ENCODE data around the gene CORO2B.

DNA sequence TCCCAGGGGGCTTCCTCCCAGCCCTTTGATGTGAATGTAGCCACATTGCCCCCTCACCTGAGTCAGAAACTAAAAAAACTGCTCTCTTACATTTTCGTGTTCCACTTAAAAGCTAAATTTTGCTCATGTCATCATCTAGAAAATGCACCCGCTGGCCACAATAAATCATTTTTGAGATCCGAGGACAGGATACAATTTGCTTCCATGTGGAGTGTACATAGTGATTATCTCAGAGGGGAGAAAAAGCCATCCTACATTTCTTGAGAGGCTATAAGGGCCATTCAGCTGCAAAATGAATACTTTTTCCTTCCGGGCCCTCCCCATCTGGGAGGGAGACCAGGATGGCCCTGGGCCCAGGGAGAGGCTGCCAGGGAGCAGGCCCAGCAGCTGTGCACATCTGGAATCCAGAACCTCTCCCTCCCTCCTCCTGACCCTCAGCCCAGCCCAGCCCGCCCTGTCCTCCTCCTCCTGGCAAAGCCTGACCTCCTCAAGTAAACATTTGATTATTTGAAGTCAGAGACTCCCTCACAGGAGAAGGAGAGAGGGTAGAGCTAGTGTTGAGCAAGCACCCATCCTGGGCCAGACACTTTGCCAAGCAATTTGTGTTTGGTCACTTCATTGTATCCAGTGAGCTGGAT lies 59.1 kb downstream of the CORO2B start:
- TF ChIP-seq EZH2 (IDR thresholded peaks at IDR 0.05; ENCODE audit: borderline replicate concordance, insufficient read depth, low read length, poor library complexity, severe bottlenecking) (no peak), EP300 (conservative IDR thresholded peaks at IDR 0.05; ENCODE audit: poor library complexity, severe bottlenecking) (no peak), MXI1 (conservative IDR thresholded peaks at IDR 0.05; ENCODE audit: poor library complexity, severe bottlenecking) (no peak), POLR2AphosphoS5 (IDR thresholded peaks at IDR 0.05) (peak; percentile 55), SMC3 (conservative IDR thresholded peaks at IDR 0.05; ENCODE audit: poor library complexity) (no peak)
- TF ChIP-seq, protein P1, sequence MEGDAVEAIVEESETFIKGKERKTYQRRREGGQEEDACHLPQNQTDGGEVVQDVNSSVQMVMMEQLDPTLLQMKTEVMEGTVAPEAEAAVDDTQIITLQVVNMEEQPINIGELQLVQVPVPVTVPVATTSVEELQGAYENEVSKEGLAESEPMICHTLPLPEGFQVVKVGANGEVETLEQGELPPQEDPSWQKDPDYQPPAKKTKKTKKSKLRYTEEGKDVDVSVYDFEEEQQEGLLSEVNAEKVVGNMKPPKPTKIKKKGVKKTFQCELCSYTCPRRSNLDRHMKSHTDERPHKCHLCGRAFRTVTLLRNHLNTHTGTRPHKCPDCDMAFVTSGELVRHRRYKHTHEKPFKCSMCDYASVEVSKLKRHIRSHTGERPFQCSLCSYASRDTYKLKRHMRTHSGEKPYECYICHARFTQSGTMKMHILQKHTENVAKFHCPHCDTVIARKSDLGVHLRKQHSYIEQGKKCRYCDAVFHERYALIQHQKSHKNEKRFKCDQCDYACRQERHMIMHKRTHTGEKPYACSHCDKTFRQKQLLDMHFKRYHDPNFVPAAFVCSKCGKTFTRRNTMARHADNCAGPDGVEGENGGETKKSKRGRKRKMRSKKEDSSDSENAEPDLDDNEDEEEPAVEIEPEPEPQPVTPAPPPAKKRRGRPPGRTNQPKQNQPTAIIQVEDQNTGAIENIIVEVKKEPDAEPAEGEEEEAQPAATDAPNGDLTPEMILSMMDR (IDR thresholded peaks at IDR 0.05; ENCODE audit: poor library complexity, severe bottlenecking) = no peak

Data from neural cell (in vitro differentiated cells).